Endodermal cell (in vitro differentiated cells): Measurements from ENCODE around the gene LPAR5. TPM values are rescaled to one million over a fixed set of nuclear protein-coding genes. Genes with fewer than 3 reads are reported as not detected.

Source experiments
- DNase-seq: peaks from one replicate; pipeline ENCODE4 v3.0.0-alpha.2; 2017
- H3K27ac ChIP-seq: 2 replicates; pipeline ENCODE4 v1.5.1; 2013; ENCODE audit warnings: mild to moderate bottlenecking, low read depth, low read length, moderate library complexity
- H3K27me3 ChIP-seq: 2 replicates; pipeline ENCODE4 v1.6.1; 2013; ENCODE audit warnings: mild to moderate bottlenecking, low read length, moderate library complexity; ENCODE audit not compliant: insufficient read depth, control insufficient read depth, poor library complexity, severe bottlenecking
- H3K36me3 ChIP-seq: 2 replicates; pipeline ENCODE4 v1.7.0; 2013; ENCODE audit warnings: mild to moderate bottlenecking, low read length, moderate library complexity; ENCODE audit not compliant: control insufficient read depth, insufficient read depth
- H3K4me1 ChIP-seq: one replicate; pipeline ENCODE4 v1.7.0; 2013; ENCODE audit warnings: low read length; ENCODE audit not compliant: control insufficient read depth, insufficient read depth
- H3K4me3 ChIP-seq: 2 replicates; pipeline ENCODE4 v1.5.1; 2013; ENCODE audit warnings: mild to moderate bottlenecking, low read length, moderate library complexity
- H3K9ac ChIP-seq: 2 replicates; pipeline ENCODE4 v1.6.1; 2013; ENCODE audit warnings: mild to moderate bottlenecking, low read length, moderate library complexity; ENCODE audit not compliant: poor library complexity, severe bottlenecking; ENCODE audit errors: extremely low read depth
- H3K9me3 ChIP-seq: 2 replicates; pipeline ENCODE4 v1.6.1; 2013; ENCODE audit warnings: mild to moderate bottlenecking, low read length, moderate library complexity; ENCODE audit not compliant: control insufficient read depth
- H3K27ac Mint-ChIP-seq: 2 replicates; pipeline ENCODE4 v1.8.0; 2020; ENCODE audit warnings: mixed read lengths
- H3K27me3 Mint-ChIP-seq: 2 replicates; pipeline ENCODE4 v1.8.0; 2021; ENCODE audit warnings: mild to moderate bottlenecking, mixed read lengths; ENCODE audit not compliant: insufficient read depth
- H3K36me3 Mint-ChIP-seq: 2 replicates; pipeline ENCODE4 v1.8.0; 2020; ENCODE audit warnings: low read depth, mixed read lengths
- H3K4me1 Mint-ChIP-seq: 2 replicates; pipeline ENCODE4 v1.8.0; 2020; ENCODE audit warnings: mixed read lengths
- H3K4me3 Mint-ChIP-seq: 2 replicates; pipeline ENCODE4 v1.8.0; 2020; ENCODE audit warnings: mild to moderate bottlenecking, moderate library complexity, mixed read lengths
- H3K9me3 Mint-ChIP-seq: 2 replicates; pipeline ENCODE4 v1.8.0; 2020; ENCODE audit warnings: mild to moderate bottlenecking, mixed read lengths
- CTCF ChIP-seq: fragments of 200-600 bp; sonication (generic); conservative IDR thresholded peaks from 2 replicates; pipeline ENCODE4 v1.5.0; 2021; ENCODE audit warnings: antibody characterized with exemption, mild to moderate bottlenecking
- WGBS, 2 experiments: methylation state at CpG; one replicate each; pipeline versions ENCODE4 v1.1.5 to v1.1.7; 2013; ENCODE audit warnings: missing lambda C conversion rate in 2 of 2, mixed read lengths in 1 of 2; ENCODE audit not compliant: insufficient coverage in 1 of 2, insufficient read length in 1 of 2; 5-methylcytosine and 5-hydroxymethylcytosine counted together
- total RNA-seq, 2 donors: library from RNA; stranded (reverse); fragmentation: NEBNext Ultra II Directional in 1 of 2; extraction: Animal tissue kit (Norgen Biotek cat#: 25700) in 1 of 2; gene quantifications; 2 replicates in 1 of 2; 3 replicates in 1 of 2; pipeline ENCODE4 v1.2.1, GENCODE V29; 2021

LPAR5 gene
- total RNA-seq, 2 donors from 2014 or later = 0.24 to 0.73 TPM

DNA sequence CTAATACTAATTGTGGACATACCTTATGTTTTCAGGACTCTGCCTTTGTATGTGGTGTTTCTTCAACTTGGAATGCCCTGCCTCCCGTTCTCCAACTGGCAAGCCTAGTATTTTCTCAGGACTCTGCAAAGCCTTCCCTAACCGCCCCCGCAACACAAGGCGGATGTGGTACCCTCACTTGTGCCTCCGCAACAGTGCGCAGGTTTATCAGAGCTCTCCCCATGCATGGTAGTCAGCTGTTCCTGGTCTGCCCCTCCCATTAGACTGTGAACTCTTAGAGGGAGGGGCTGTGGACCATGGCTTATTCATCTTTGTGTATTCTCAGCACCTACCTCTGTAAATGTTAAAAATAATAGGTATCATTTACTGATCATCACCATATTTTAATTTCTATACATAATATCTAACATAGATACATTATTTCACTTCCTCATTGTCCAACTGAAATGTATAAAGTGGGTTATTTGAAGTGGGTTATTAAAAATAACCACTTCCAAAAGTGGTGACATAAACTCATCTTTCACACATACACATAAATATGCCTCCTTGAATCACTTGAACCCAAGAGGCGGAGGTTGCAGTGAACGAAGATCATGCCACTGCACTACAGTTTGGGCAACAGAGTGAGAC, 9.0 kb downstream of the LPAR5 start:
- TF ChIP-seq CTCF = no peak
- H3K27ac ChIP-seq = no peak overlapping the region
- DNase-seq = no peak
- WGBS, 2 experiments = 94 to 96% methylated on average over 4 to 8 of the region's 8 CpGs
- H3K4me1 Mint-ChIP-seq = peaks cover 10% of the 10 kb centered on the region
- peaks cover 6% of the 10 kb centered on the region for H3K27me3 Mint-ChIP-seq
- H3K9me3 ChIP-seq = no peaks in the 10 kb centered on the region
- H3K36me3 ChIP-seq = no peaks in the 10 kb centered on the region
- no peak overlapping the region for H3K9ac ChIP-seq
- H3K4me3 ChIP-seq = no peak overlapping the region
- H3K36me3 Mint-ChIP-seq = no peaks in the 10 kb centered on the region
- H3K4me3 Mint-ChIP-seq = no peak overlapping the region
- no peaks in the 10 kb centered on the region for H3K4me1 ChIP-seq
- H3K9me3 Mint-ChIP-seq = no peaks in the 10 kb centered on the region
- no peaks in the 10 kb centered on the region for H3K27me3 ChIP-seq
- H3K27ac Mint-ChIP-seq = no peak overlapping the region

GRCh38 chr12:6620885-6621274, 14.9 kb downstream of the LPAR5 start:
- Mint-ChIP-seq H3K4me3 (no peak overlapping the region), H3K36me3 (no peaks in the 10 kb centered on the region), H3K4me1 (peaks cover 6% of the 10 kb centered on the region), H3K9me3 (no peaks in the 10 kb centered on the region), H3K27ac (no peak overlapping the region), H3K27me3 (peaks cover 38% of the 10 kb centered on the region)
- no peak for TF ChIP-seq CTCF
- DNase-seq = peak; percentile 60
- no peaks in the 10 kb centered on the region for H3K36me3 ChIP-seq
- no peaks in the 10 kb centered on the region for H3K9me3 ChIP-seq
- no peak overlapping the region for H3K27ac ChIP-seq
- WGBS, 2 experiments = 97 to 98% methylated on average over 29 of the region's 29 CpGs
- H3K4me3 ChIP-seq = no peak overlapping the region
- peaks cover 11% of the 10 kb centered on the region for H3K27me3 ChIP-seq
- H3K9ac ChIP-seq = no peak overlapping the region
- H3K4me1 ChIP-seq = no peaks in the 10 kb centered on the region

- no peaks in the 10 kb centered on the region for H3K9me3 Mint-ChIP-seq
- TF ChIP-seq CTCF = peak; percentile 100
- no peak overlapping the region for H3K27ac ChIP-seq
- H3K4me1 Mint-ChIP-seq = peaks cover 6% of the 10 kb centered on the region
- no peaks in the 10 kb centered on the region for H3K4me1 ChIP-seq
- peak; percentile 98 for DNase-seq
- no peaks in the 10 kb centered on the region for H3K36me3 ChIP-seq
- no peaks in the 10 kb centered on the region for H3K36me3 Mint-ChIP-seq
- WGBS, 2 experiments = 67 to 79% methylated on average over 66 to 88 of the region's 88 CpGs
- no peak overlapping the region for H3K4me3 ChIP-seq
- H3K27me3 Mint-ChIP-seq = peaks cover 38% of the 10 kb centered on the region
- H3K9me3 ChIP-seq = no peaks in the 10 kb centered on the region
- peak overlapping the region; percentile 34 for H3K4me3 Mint-ChIP-seq
- no peak overlapping the region for H3K9ac ChIP-seq
- H3K27me3 ChIP-seq = peaks cover 11% of the 10 kb centered on the region
- no peak overlapping the region for H3K27ac Mint-ChIP-seq
These were observed 15.4 kb downstream of the LPAR5 start for GRCh38 chr12:6620137-6620884.
